GM21737 (cell line): ENCODE measurements around the gene KIF14.
"Not testable (repeated sequence)": the region's sequence is repeated elsewhere in the genome, so short reads cannot be mapped to it uniquely, and the experiment has no call there.

Experiments
- ATAC-seq: cut with Tn5 transposase; IDR thresholded peaks from one replicate; pipeline ENCODE4 v1.9.1; 2021; ENCODE audit warnings: mild to moderate bottlenecking, moderate library complexity; ENCODE audit not compliant: unreplicated experiment

Gene KIF14

DNA sequence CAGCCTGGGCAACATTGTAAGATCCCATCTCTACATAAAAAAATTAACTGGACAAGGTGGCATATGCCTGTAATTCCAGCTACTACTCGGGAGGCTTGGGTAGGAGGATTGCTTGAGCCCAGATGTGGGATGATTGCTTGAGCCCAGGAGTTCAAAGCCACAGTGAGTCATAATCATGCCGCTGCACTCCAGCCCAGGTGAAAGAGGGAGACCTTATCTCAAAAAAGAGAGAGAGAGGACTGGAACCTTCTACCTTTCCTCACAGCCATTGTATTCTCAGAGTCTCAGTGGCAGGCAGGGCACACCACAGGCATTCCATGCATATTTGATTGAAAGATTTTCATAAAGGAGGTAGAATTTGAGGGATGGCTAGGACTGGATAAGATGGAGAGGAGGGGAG is 78.4 kb downstream of the KIF14 start:
- ATAC-seq: no peak

DNA sequence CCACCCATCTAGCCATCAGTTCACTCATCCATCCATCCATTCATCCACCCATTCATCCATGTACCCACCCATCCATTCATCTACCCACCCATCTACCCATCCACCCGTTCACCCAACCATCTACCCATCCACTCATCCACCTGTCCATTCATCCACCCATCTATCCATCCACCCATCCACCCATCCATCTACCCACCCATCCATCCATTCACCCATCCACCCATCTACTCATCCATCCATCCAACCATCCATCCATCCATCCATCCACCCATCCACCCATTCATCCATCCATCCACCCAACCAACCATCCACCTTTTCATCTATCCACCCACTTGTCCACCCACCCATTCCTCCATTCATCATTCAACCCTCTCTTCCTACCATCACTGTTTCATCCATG is 80.3 kb downstream of the KIF14 start:
- ATAC-seq: no peak

DNA sequence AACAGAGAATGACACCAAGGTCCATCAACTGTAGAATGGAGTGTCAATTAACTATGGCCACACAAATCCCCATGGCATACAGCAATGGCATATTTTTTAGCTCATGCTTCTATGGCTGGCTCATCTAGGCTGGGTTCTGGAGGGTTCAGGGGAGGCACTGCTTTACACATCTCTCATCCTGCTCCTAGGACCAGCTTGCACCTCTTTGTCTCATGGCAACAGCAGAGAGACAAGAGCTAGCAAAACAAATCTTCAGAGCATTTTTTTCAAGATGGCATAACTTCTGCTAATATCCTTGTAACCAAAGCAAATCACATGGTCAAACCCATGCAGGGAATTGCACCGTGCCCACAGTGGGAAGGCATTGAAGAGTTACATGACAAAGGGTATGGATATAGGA is 82.4 kb downstream of the KIF14 start:
- no peak for ATAC-seq

DNA sequence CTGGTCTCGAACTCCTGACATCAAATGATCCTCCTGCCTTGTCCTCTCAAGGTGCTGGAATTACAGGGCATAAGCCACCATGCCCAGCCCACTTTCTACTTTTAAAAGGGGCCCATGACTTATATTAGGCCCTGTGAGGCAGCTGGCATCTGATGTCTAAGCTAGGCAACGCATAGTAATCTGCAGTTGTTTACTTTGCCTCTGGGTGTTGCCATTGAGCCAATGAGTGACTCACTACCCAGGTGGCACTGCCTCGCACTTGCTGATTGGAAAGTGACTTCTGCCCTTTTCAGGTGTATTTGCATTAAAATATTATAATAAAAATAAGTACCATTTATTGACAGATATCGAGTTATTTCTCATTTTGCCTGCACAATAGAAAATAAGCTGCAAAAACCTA is 84.9 kb downstream of the KIF14 start:
- no peak for ATAC-seq

DNA sequence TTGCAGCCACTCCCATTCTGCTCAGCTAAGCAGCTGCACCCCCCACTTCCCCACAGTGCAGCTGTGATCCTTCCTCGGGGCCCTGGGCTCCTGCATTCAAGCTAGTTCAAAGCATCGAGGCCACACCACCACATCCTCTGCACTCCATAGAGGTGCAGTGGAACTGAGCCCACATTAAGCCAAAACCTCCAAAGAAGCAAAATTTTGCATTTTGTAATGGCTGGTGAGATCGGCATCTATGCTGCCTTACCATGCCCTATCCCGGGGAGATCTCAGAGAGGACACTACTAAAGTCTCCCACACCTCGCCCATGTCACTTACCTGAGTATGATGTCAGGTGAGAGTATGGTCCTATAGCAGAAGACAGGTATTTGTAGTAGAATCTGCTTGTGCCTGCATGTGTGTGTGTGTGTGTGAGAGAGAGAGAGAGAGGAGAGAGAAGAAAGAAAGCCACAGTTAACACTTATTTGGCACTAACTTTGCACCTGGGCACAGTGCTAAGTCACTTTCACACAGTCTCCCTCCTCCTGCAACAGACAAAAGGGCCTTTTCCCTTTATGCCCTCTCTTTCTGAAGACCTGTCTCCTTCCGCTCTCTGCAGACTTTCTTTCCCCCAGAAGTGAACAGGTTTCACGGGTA is 89.8 kb downstream of the KIF14 start:
- ATAC-seq: no peak

DNA sequence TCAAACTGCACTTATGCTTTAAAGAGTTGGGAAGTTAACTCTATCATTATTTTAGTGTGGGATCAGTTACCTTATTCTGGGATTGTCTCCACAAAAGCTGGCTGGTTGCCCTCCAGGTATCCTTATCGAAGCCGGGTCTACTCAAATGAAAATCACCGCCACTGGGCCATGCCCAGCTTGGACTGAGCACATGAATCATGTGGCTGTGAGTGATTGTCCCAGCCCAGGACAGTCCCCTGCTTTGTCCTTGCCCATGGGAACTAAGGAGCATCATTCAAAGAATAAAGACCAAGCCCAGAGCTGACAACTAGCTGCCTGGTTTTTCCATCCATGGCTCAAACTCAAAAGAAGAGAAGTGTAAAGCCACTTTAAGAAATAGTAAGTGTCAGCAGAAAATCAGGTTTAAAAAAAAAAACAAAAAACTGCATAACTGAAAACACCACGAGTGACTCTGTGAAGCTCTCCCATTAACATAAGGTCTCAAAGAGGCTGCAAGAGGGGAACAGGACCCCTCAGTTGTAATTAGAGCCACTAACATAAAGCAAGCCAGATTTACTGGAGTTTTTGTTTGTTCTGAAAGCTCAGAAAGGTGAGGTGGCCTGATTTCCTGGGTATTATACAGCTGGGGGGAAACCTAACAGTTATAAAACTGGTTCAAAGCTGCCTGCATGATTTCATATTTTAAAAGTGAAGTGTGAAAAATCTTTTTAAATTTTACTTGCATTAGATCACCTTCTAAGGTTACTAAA is 91.5 kb downstream of the KIF14 start:
- ATAC-seq: no peak

DNA sequence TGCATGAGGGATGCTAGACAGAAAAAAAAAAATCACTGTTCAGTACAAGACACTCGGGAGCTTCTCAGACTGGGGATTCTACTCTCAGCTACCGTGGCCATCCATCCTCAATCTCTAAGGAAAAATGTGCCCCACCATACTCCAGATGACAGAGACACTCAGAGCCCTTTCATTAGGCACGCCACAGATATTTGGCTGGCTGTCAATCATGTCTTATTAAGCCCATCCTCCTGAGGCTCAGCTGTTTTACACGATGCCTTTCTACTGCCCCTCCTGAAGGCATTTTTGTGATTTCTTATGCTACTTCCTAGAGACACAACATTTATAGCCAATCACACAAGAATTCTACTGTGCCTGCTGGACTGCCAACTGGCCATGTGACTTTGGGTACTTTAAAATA is 92.9 kb downstream of the KIF14 start:
- ATAC-seq: no peak

DNA sequence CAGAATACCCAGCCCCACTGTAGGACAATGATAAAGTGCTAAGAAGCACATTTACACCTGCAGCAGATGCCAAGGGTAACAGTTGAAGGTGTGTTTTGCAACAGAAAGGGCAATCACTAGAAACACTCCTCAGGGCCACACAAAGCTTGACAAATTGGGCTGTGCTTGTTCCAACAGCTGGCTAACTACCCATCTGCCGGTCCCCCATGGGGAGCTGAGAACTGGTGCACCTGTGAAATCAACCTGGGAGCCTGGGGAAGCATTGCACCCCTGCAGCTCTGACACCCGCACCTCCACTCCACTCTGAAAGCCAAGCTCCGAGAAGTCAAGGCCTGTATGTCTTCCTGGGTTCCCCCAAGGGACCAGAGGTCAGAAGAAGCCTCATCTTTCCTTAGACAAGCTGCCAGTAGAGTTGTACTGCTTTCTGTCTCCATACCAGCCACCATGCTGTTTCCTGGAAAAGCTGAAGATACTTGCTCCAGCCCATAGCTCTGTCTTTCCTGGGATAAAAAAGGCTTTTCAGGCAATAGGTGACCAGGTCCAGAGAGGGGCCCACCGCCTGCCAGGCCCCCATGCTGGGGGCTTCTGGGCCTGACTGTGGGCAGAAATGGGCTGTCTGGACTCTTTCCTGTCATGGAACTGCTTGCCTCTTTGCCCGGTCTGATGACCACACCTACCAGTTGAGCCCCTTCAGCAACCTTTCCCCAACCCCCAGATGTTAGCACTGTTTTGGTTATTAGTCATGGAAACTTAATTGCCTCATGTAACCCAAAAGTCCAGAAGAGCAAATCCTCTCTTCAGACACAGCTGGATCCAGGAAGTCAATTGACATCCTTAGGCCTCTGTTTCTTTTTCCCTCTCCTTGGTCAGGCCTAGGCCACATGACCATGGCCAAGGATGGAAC is 93.6 kb downstream of the KIF14 start:
- no peak for ATAC-seq

DNA sequence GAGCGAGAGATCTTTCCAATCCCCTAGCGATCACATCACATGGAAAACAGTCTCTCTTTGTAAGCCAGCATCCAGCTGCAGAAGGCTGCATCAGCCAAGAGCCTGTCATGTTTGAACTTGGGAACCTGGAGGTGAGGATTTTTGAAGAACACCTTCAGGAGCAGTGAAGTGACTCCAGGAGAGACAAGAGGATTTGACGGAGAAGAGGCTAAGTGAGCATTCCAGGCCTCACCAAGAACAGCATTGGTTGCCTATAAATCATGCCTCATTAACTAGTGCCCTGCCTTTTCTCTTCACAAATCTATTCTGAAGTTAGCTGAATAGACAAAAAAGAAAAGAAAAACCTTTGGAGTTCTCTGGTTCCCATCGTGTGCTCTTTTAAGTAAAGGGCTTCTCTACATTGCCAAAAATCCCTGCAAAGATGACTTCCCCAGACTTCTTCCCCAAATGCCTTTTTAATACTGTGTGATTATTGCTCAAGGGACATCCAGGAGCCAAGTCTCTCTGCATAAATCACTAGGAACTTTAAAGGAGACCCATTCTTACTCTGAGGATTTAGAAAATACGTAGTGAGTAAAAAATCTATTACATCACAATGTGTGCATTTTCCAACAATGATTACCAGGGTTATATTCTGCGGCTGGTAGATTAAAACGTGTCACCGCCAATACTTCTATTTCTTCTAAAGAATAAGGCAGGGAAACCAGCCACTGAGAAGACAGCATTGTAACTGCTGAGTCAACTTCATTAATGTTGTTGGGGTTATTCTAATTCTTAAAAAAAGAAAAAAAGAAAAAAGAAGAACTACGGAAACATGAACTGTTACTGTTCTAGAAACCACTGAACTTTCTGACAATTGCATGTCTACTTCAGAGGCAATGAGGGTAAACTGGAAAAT is 95.2 kb downstream of the KIF14 start:
- no peak for ATAC-seq

DNA sequence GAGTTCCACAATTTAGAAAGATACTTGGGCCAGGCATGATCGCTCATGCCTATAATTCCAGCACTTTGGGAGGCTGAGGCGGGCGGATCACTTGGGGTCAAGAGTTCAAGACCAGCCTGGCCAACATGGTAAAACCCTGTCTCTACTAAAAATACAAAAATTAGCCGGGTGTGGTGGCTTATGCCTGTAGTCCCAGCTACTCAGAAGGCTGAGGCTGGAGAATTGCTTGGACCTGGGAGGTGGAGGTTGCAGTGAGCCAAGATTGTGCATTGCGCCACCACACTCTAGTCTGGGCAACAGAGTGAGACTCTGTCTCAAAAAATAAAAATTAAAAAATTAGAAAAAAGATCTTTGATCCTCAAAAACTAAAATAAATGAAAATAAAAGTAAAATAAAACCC is 96.0 kb downstream of the KIF14 start:
- ATAC-seq: not testable (repeated sequence)

DNA sequence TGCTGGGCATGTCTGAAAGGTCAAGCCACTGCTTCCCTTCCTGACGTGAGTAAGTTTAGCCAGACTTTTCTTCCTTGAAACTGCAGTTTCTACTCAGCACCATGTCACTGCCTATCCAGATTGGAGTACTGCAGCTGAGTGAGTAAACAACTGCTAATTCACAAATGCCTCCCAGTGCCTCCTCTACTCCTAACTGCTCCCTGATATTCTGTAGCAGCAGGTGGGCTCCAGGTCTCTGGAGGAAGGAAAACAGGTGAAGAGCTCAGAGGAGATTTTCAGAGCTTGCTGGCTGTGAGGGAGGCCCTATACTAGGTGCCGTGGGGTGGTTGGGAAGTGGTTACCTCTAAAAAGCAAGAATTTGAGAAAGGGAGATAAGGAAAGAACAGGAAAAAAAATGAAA is 96.5 kb downstream of the KIF14 start:
- no peak for ATAC-seq

DNA sequence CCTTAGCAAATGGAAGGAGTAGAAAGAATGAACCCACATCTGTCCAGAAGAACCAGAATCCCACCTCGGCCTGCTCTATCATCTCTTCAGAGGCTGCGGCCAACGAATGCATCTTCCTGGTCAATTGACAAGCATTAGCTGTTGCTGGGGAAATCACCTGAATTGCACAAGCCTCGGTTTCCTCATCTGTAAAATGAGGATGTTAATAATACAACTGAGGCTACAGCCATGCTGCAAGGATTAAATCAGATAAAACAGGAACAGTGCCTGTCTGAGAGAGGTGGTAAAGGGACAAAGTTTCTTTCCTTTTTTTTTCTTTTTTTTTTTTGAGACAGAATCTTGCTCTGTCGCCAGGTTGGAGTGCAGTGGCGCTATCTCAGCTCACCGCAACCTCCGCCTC is 99.8 kb downstream of the KIF14 start:
- ATAC-seq: no peak

DNA sequence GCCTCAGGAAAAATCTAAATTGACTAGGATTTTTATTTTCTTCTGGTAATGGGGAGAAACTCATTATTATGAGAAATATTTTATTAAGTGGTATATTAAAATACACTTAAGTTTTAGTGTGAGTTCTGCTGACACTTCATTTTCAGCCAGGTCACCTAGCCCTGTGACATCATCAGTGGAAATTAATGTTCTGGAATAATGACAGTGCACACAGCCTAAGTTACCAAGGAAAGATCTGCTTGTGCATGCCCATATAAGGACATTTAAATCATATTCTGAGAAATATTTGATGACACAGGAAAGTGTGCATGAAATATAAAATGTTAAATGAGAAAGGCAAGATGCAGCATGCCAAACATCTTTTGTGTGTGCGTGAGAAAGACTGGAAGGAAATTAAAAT is 102.0 kb downstream of the KIF14 start:
- ATAC-seq: no peak

DNA sequence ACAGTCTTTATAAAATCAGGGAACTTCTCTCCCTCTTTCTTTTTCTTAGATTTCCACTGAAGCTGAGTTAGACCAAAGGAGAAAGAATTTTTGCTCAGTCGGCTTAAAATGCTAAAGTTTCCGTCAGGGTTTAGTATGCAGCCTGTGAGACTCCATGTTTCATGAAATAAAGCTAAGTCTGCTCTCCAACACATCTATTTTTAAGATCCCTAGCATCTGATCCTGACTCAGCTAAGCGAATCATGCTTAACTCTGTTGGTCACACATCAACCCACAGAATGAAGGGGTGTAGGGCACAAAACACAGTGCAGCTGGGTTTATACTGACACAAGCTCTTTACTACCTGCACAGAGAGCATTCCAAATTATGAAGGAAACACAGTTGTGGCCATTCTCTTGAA is 108.4 kb downstream of the KIF14 start:
- ATAC-seq: no peak

DNA sequence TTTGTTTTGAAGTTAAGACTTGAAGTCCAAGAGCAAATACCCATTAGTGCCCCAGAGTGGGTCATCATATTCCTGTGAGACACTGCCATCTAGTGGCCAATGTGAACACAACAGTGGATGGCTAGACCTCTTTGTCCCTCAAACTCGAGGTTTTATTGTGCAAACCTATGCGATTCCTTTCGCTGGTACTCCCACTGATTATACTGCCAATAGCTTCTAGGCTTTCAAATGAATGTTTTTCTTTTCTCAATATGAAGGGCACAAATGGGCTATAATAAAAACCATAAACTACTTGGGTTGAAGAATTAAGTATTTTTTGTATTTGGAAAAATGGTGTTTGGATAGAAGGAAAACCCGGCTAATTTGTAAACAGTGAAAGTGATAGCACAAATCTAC is 110.3 kb downstream of the KIF14 start:
- peak; percentile 90 for ATAC-seq

DNA sequence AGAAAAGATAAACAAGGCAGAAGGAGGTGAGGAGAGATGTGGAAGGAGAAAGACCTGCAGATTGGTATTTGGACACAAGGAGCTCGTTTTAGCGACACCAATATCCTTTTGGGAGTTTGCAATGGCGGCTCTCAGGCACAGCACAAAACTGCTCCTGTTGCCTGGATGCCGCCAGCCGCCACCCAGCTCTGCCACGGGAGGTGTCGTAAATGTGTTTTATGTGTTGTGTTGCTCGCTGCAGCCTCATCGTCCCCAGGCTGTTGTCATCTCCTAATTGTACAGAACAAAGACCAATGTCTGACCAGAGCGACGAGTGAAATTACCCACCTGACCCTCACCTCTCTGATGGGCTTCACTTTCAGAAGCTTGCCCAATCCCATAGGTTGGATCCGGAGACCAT is 114.1 kb downstream of the KIF14 start:
- no peak for ATAC-seq

DNA sequence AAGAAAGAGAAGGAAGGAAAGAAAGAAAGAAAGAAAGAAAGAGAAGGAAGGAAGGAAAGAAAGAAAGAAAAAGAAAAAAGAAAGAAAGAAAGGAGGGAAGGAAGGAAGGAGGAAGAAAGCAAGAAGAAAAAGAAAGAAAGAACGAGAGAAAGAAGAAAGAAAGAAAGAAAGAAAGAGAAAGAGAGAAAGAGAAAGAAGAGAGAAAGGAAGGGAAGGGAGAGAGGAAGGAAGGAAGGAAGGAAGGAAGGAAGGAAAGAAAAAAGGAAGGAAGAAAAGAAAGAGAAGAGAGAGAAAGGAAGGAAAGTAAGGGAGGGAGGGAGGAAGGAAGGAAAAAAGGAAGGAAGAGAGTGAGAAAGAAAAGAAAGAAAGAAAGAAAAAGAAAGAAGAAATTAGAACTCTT is 115.3 kb downstream of the KIF14 start:
- ATAC-seq: no peak
